GM12874 (cell line): ENCODE measurements around the gene SERPINH1.
A peak's percentile ranks its signal among the peaks of the same experiment; 100 is the strongest.

Experiments
- TF ChIP-seq, protein P1 (sequence below): IDR thresholded peaks from 2 replicates; pipeline ENCODE4 v1.5.1; 2011; ENCODE audit warnings: low read depth, mild to moderate bottlenecking, control low read depth, low read length, moderate library complexity; ENCODE audit not compliant: insufficient read depth

Gene SERPINH1

DNA sequence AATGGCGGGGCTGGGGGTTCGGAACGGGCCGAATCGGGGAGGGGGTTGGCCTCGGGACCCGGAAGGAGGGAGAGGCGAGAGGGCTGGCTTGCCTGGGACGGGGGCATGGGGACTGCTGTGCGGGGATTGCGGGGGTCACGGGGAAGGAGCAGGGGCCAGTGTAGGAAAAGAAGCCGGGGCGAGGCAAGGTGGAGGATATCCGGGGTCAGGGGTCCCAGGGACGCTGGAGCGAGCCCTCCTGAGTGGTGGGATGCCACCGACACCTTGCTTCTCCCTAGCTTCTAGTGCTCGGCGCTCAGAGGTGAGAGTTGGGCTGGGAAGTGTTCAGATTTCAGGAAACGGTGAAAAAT, 35.9 kb upstream of the SERPINH1 start:
- TF ChIP-seq, protein P1, sequence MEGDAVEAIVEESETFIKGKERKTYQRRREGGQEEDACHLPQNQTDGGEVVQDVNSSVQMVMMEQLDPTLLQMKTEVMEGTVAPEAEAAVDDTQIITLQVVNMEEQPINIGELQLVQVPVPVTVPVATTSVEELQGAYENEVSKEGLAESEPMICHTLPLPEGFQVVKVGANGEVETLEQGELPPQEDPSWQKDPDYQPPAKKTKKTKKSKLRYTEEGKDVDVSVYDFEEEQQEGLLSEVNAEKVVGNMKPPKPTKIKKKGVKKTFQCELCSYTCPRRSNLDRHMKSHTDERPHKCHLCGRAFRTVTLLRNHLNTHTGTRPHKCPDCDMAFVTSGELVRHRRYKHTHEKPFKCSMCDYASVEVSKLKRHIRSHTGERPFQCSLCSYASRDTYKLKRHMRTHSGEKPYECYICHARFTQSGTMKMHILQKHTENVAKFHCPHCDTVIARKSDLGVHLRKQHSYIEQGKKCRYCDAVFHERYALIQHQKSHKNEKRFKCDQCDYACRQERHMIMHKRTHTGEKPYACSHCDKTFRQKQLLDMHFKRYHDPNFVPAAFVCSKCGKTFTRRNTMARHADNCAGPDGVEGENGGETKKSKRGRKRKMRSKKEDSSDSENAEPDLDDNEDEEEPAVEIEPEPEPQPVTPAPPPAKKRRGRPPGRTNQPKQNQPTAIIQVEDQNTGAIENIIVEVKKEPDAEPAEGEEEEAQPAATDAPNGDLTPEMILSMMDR: no peak

DNA sequence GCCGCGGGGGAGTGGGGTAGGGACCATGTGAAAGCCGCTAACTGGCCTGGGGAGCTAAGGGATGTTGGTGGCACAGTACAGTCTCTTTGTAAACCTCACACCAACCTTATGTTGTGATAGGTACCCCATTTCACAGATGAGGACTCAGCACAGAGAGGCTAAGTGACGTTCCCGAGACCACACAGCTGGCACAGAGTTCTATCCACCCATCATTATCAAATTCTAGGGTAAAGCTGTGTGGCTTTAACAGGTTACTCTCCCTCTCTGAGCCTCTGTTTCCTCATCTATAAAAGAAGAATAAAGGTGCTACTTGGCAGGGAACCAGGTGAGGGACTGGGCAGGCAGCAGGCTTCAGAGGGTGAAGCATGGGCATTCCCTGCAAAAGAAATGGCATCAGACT, 34.9 kb upstream of the SERPINH1 start:
- TF ChIP-seq, protein P1: no peak

DNA sequence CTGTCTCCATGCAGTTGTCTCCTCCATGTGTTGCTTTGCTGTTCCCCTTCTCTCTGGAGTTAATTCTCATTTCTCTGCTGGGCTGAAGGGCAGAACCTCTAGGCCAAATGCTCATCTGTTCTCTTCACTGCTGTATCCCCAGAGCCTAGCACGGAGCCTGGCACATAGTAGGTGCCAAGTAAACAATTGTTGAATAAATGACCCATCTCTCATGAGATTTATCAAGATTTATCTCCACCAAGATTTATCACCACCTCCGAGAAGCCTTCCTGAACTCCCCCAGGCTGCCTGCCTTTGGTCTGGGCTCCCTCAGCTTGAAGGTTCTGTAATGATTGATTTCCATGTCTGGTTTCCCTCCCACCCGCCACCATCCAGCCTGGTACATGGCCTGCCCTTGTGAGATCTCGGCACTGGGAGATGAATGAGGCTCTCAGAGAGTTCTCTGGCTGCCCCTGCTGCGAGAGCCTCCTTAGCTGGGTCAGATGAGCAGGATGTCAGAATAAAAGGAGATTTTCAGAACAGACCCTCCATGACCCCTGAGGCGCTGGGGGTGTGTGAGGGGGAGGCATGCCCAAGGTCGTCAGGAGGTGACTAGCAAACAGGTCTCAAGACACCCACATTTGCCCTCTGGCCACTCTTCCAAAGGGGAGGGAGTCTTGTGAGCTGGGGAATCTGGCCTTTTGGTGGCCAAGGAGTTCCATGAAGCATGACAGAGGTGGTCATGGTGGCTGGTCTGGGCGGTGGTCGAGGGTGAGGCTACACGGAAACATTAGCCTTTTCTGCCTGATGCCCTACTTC, 33.9 kb upstream of the SERPINH1 start:
- TF ChIP-seq, protein P1: no peak

DNA sequence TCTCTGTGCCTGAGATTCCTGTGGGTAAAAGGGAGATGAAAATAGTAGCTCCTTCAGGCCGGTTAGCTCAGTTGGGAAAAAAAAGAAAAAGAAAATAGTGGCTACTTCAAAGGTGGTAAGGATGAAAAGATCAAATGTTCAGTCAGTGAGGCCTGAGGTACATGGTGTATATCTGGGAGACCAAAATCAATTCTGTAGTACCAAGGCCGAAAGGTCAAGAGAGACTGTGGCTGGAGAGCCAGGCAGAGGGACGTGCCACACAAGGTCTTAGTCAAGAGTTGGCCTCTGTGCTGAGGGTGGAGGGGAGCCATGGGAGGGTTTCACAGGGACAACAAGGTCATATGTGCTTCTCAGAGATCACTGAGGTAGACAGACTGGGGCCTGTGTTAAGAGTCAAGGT, 31.5 kb upstream of the SERPINH1 start:
- TF ChIP-seq, protein P1: no peak

DNA sequence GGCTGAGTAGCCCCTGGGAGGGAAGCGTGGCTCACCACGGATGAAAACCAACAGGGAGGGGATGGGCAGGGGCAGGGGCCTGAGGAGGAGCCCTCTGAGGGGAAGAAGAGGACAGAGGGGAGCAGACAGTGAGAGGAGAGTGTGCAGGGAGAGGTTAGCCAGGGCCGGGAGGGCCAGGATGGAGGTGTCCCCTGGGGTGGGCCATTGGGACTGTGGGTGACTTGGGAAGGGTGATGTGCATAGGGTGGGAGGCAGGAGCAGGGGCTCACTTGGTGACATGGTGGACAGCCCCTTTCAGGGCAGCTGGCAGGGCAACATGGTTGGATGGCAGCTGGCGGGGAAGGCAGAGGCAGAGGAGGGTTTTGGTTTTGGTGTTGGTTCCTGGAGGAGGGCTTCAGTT, 30.7 kb upstream of the SERPINH1 start:
- TF ChIP-seq, protein P1: no peak

DNA sequence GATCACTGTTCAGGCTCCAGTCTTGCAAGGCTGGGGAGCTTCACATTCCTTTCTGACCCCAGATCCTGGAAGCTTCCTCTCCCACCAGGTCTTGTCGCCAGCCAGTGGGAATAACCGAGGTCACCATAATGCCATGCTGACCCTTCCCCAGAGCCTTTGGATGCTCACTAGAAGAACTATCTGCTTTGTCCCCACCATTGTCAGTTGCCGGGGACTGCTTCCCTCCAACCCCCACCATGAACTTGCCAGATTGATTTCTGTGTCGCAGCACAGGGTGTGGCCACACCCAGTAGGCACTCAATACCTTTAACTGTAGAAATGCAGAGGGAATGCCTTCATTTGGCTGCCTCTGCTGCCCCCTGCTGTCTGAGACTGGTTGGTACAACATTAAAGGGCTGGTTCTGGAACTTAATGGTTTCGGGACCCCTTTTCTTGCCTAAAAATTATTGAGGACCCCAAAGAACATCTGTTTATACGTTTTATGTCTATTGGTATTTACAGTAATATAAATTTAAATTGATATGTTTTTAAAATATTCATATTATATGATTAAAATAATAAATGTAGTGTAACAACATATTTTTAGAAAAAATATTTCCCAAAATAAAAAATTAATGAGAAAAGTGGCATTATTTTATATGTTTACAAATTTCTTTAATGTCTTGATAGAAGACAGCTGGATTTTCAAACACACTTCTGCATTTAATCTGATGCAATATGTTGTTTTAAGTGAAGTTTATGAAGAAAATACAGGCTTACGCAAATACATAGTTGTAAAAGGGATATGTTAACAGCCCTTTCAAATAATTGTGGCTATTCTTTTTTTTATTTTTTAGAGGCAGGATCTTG, 29.6 kb upstream of the SERPINH1 start:
- TF ChIP-seq, protein P1: peak; percentile 69

DNA sequence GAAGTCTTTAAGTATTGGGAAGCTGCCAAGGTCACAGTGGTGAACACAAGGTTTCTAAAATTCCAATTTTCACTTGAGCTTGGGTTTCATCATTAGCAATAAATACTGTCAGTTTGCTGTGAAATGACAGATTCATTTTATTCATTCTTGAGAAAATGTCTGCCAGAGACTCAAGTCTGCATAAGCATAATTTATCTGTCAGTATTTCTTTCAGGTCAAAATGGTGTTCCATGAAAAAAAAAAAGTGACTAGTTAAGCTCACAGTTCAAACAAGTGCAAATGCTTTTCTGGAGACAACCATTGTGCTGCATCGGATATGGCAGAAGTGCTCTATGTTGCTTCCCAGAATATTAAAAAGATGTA, 28.2 kb upstream of the SERPINH1 start:
- TF ChIP-seq, protein P1: no peak
